ENCODE measurements around the gene MITF.

GRCh38 chr3:69825446-69825845, 86.2 kb downstream of the MITF start:
- TF ChIP-seq, protein P1, sequence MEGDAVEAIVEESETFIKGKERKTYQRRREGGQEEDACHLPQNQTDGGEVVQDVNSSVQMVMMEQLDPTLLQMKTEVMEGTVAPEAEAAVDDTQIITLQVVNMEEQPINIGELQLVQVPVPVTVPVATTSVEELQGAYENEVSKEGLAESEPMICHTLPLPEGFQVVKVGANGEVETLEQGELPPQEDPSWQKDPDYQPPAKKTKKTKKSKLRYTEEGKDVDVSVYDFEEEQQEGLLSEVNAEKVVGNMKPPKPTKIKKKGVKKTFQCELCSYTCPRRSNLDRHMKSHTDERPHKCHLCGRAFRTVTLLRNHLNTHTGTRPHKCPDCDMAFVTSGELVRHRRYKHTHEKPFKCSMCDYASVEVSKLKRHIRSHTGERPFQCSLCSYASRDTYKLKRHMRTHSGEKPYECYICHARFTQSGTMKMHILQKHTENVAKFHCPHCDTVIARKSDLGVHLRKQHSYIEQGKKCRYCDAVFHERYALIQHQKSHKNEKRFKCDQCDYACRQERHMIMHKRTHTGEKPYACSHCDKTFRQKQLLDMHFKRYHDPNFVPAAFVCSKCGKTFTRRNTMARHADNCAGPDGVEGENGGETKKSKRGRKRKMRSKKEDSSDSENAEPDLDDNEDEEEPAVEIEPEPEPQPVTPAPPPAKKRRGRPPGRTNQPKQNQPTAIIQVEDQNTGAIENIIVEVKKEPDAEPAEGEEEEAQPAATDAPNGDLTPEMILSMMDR (IDR thresholded peaks at IDR 0.05; ENCODE audit: low read depth, low read length): no peak
- no peak for TF ChIP-seq MAX (IDR thresholded peaks at IDR 0.05; ENCODE audit: low read depth, low read length)
- TF ChIP-seq POLR2A (IDR thresholded peaks at IDR 0.05; ENCODE audit: extremely low read depth, insufficient read length): no peak
